H1 (cell line): Measurements from ENCODE around the gene TIAM2. TPM values are rescaled to one million over a fixed set of nuclear protein-coding genes. Genes with fewer than 3 reads are reported as not detected.

ENCODE experiments used
- POU5F1 ChIP-seq: IDR thresholded peaks from 2 replicates; pipeline ENCODE4 v1.6.1; 2011; ENCODE audit warnings: low read depth, mild to moderate bottlenecking, low read length, moderate library complexity
- RXRA ChIP-seq: IDR thresholded peaks from 2 replicates; pipeline ENCODE4 v1.6.1; 2011; ENCODE audit warnings: low read depth, mild to moderate bottlenecking, low read length, moderate library complexity; ENCODE audit not compliant: insufficient read depth
- SAP30 ChIP-seq: fragments of 300-600 bp; sonication (generic); IDR thresholded peaks from 2 replicates; pipeline ENCODE4 v1.7.1; 2012; ENCODE audit warnings: low read length, moderate library complexity, mild to moderate bottlenecking, inconsistent platforms; ENCODE audit not compliant: insufficient read depth, insufficient replicate concordance
- SIRT6 ChIP-seq: IDR thresholded peaks from one replicate; pipeline ENCODE4 v1.7.1; 2012; ENCODE audit warnings: low read length, inconsistent platforms
- SP4 ChIP-seq: IDR thresholded peaks from 2 replicates; pipeline ENCODE4 v1.6.1; 2012; ENCODE audit warnings: low read length, inconsistent platforms
- TBP ChIP-seq: IDR thresholded peaks from 2 replicates; pipeline ENCODE4 v1.6.1; 2011; ENCODE audit warnings: low read depth, low read length, improper control_type of control experiment
- polyA plus RNA-seq, 7 experiments: library from polyadenylated mRNA; depleted of rRNA in 3 of 7; stranded (reverse) in 5 of 7; unstranded in 2 of 7; fragments of >200 nt in 5 of 7; fragments of 200-250 nt in 2 of 7; gene quantifications; 1 replicate in 5 of 7; 2 replicates in 1 of 7; 4 replicates in 1 of 7; pipeline versions ENCODE4 v1.2.1 to v1.2.3, GENCODE V29; 2011 to 2013; ENCODE audit warnings: missing spikeins in 2 of 7, mixed read lengths in 2 of 7
- total RNA-seq: library from RNA; stranded (reverse); fragmentation: NEBNext Ultra II Directional; extraction: Animal tissue kit (Norgen Biotek cat#: 25700); gene quantifications from 2 replicates; pipeline ENCODE4 v1.2.1, GENCODE V29; 2021

TIAM2 gene
- total and polyA plus RNA-seq, 2 of the 8 experiments (the other 6 are each of a cell fraction or from before 2014, with no cell fraction given), result 7.4 to 23.9 TPM

DNA sequence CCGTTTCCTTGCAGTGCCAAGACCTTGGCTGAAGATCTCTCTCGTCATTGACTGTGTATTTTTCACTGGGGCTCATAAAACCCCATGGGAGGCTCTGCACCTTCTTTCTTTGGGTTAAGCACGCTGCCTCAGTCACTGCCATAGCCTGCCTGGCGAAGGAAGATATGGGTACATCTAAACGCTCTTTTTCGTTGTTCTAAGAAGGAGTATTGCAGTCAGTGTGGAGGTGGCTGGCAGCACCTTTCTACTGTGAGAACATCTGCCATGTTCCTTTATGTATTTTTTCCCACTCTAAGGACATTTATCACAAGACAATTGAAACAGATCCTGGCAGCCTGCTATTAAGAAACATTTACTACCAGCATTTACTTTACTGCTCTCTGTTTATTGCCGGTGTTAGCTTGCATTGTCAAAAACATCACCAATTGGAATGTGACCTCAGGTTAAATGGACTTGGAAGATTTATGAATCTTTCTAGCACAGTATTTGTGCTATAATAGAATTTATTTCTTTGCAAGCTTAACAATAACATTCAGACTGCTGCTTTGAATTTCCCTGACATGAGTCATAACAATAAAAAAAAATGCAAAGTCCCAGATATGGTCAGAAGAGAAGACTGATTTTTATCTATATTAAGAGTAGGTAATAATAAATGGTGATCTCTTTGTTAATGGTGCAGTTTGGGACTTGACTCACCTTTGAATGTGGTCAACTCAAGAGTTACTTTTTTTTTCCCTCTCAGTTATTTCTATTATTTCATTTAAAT lies 206.5 kb downstream of the TIAM2 start (continued):
- TF ChIP-seq POU5F1, result no peak
- TF ChIP-seq RXRA, result no peak
- TF ChIP-seq SAP30, result no peak
- no peak for TF ChIP-seq SIRT6
- no peak for TF ChIP-seq SP4
- TF ChIP-seq TBP, result no peak
